HG02571 (cell line): ENCODE measurements around the gene HECTD4.
"Not testable (repeated sequence)": the region's sequence is repeated elsewhere in the genome, so short reads cannot be mapped to it uniquely, and the experiment has no call there.

Experiments used
- ATAC-seq: cut with Tn5 transposase; IDR thresholded peaks from one replicate; pipeline ENCODE4 v1.9.1; 2021; ENCODE audit warnings: mild to moderate bottlenecking, moderate library complexity; ENCODE audit not compliant: unreplicated experiment

Gene HECTD4

DNA sequence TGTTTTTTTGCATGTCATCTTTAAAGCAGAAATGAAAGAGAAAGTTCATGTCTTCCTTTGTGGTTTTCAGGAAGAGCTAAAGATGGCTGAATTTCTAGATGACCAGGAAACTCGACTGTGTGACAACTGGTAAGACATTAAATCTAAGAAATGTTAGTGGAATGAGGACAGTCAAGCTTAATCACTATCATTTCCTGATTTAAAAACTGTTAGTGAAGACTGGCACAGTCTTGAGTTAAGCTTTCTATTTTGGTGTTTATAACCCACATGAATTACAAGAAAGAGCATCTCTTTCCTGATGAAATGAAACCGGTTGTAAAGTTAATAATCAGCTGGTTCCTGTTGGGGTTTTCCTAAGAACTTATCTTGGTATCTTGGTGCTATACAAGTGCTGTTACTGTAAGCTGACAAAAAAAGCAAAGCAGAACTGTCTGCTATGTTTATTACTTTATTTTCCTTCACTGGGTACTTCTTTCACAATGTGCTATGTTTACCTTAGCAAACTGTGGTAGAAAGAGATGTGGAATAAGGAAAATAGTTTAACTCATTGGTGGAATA lies 251.7 kb downstream of the HECTD4 start:
- no peak for ATAC-seq

DNA sequence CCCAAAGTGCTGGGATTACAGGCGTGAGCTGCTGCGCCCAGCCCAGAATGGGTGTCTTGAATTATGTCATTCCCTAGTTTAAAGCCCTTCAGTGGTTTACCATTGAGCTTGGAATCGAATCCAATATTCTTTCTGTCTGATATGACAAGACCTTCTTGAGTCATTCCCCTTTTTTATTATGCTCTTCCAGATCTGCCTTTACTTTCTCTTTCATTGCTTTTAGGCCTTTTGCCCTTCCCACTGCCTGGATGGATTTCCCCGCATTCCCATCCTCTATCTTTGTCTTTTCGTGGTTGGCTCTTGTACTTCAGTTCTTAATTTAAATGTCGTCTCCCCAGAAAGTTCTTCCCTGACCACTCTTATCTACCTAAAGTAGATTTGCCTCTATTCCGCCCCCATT lies 255.3 kb downstream of the HECTD4 start:
- no peak for ATAC-seq

DNA sequence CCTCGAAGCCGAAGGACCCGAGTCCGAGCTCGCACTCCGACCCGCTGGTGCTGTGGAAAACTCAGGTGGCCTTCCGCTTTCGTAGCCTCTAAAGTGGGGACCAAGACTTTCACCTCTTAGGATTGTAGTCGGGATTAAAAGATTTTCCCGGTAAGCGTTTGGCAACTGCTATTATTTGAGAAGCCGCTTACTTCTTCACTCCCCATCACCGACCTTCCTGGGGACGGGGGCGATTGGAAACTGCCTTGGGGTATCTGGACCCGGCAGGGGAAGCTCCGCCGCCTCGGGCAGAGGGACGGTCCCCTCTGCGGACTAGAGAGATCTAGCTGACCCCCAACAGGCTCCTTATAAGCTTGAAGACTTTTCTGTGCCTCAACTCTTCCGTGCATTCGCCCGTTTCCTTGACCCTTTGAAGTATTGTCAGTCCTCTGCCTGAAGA lies 256.2 kb downstream of the HECTD4 start:
- no peak for ATAC-seq

GRCh38 chr12:112125250-112125999 lies 256.8 kb downstream of the HECTD4 start, which contains the start of gene TRAFD1:
Gene TRAFD1 (plus strand): TSS chr12:112125560. CDS start chr12:112130523, 4,963 bp downstream.
- peak; percentile 93 for ATAC-seq

DNA sequence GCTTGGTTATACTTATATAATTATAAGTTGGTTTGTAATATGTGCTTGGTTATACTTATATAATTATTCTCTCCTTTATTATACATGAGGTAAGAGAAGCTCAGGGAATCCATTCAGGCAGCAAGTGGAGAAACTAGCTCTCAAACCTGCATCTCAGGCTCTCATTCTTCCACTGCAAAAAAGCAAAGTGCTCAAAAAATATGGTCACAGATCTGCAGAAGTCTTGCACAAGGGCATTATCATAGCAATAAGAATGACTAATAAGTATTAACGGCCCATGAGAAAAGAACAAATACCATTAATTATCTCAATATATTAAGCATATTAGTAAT lies 257.3 kb downstream of the HECTD4 start:
- no peak for ATAC-seq

- ATAC-seq: no peak
These were observed 259.2 kb downstream of the HECTD4 start for GRCh38 chr12:112122823-112123690.

DNA sequence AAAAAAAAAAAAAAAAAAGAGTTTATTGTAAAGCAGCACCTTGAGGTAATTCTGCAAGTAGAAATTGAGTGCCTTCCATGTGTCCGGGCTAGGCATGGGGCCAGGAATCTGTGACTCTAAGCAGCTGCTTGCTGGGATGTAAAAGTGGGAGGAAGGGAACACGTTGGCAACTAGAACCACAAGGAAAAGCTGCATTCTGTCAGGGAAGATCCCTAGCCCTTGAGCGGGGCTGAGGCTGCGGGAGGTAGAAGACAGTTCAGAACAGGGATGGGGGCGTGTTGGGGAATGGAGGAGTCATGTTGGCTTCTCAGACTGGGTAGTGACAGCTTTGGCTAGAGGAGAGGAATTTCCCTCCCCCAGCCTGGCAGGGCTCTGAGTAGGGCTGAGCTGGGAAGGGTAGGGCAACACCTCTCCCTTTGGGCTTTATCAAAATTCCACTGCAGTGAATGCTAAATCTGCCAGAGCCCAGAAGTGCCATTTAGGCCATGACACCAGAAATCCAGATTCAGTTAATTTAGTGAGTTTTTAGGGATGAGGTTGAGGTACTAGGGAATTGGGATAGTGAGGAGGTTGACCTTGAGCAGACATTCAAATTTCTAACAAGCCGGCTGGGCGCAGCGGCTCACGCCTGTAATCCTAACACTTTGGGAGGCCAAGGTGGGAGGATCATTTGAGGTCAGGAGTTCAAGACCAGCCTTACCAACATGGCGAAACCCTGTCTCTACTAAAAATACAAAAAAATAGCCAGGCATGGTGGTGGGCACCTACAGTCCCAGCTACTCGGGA lies 260.3 kb downstream of the HECTD4 start:
- no peak for ATAC-seq

- ATAC-seq: no peak
These were observed 264.5 kb downstream of the HECTD4 start for GRCh38 chr12:112117685-112118084.

DNA sequence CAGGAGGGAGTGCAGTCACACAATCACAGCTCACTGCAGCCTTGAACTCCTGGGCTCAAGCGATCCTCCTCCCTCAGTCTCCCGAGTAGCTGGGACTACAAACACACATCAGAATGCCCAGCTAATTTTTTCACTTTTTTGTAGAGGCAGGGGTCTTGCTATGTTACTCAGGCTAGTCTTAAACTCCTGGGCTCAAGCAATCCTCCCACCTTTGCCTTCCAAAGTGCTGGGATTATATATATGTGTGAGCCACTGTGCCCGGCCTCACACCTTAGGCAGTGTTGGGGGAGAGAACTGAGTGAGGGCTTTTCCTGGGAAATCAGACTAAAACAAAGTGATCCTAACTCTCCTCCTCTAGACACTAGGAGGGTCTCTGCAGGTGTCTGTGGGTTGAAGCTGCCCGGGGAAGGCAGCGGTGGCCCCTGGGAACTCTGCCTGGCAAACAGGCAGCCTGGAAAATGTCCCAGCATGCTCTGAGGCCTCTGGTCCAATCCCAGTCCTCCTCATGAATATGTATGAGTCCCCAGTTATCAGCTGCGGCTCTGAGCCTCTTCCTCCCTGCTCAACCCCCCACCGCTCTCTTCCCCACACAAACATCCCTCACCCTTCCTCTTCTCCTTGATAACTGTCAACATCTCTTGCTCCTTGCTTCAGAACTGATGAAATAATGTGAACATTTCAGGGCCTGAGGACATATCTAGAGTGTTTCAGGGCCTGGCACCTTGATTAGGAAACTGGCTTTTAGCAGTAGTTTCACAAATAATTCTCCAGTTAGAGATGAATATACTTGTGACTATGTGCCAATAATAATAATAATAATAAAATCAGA lies 265.8 kb downstream of the HECTD4 start:
- no peak for ATAC-seq

DNA sequence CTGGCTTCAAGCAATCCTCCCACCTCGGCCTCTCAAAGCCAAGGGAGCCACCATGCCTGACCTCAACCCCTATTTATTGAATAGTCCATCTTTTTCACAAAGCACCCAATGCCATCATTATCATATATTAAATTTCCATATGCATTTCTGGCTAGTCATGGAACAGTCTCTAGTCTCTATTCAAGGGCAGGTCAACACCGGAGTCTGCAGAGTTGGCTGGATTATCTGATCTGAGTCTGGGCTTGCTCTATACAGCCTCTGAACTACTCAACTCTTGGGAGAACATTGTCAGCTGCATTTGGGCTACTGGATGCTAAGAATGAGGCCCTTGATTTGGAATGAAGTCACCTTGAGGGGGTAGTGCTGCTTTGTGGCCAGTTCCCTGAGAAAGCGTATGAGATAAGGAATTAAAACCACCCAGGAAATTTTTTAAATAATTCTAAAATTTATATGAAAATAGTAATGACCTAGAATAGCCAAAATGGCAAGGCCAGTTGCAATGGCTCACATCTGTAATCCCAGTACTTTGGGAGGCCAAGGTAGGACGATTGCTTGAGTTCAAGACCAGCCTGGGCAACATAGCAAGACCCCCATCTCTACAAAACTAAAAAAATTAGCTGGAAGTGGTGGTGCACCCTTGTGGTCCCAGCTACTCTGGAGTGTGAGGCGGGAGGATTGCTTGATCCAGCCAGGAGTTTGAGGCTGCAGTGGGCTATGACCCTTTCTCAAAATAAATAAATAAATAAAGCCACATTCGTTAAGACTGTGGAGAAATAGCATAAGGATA lies 266.8 kb downstream of the HECTD4 start:
- ATAC-seq: no peak

- ATAC-seq: no peak
These were observed 269.7 kb downstream of the HECTD4 start for GRCh38 chr12:112112409-112113133.

DNA sequence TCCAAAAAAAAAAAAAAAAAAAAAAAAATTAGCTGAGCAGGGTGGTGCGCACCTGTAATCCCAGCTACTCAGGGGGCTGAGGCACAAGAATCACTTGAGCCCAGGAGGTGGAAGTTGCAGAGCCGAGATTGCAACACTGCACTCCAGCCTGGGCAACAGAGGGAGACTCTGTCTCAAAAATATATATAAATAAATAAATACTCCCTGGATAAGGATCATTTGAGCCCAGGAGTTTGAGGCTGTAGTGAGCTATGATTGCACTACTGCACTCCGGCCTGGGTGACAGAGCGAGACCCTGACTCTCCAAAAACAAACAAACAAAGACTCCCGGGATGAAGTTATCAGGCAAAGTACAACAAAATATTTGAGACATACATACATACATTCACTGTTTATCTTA lies 270.3 kb downstream of the HECTD4 start:
- ATAC-seq: no peak

- ATAC-seq: not testable (repeated sequence)
These were observed 271.2 kb downstream of the HECTD4 start for GRCh38 chr12:112110787-112111662.
